WTC11 (cell line): ENCODE data around the gene UNC5A. TPM values are rescaled to one million over a fixed set of nuclear protein-coding genes. Genes with fewer than 3 reads are reported as not detected.

ENCODE experiments used
- ATAC-seq: fragments of 200-7000 bp; cut with Tn5 transposase; 2 replicates; pipeline ENCODE4 v1.10.0; 2021; ENCODE audit warnings: mild to moderate bottlenecking, moderate library complexity
- CTCF ChIA-PET: fragments of 300-600 bp; sonication (Branson Sonifier 250); formaldehyde crosslinking; loops from one replicate; lab custom pipeline; 2021; ENCODE audit warnings: antibody characterized with exemption; lab: Charles Lee
- POLR2A ChIA-PET: fragments of 350-600 bp; sonication (Branson Sonifier 250); formaldehyde crosslinking; loops from one replicate; lab custom pipeline; 2021; ENCODE audit warnings: antibody characterized with exemption; lab: Charles Lee
- DNase-seq: peaks from one replicate; pipeline ENCODE4 v3.0.0; 2021; ENCODE audit warnings: low spot score
- H3K27ac Mint-ChIP-seq: 2 replicates; pipeline ENCODE4 v1.8.0; 2021; ENCODE audit warnings: mixed read lengths
- H3K27me3 Mint-ChIP-seq: 2 replicates; pipeline ENCODE4 v1.8.0; 2021; ENCODE audit warnings: low read depth, mild to moderate bottlenecking, moderate library complexity, mixed read lengths
- H3K36me3 Mint-ChIP-seq: 2 replicates; pipeline ENCODE4 v1.8.0; 2021; ENCODE audit warnings: mixed read lengths
- H3K4me1 Mint-ChIP-seq: 2 replicates; pipeline ENCODE4 v1.8.0; 2022; ENCODE audit warnings: mixed read lengths
- H3K4me3 Mint-ChIP-seq: 2 replicates; pipeline ENCODE4 v1.8.0; 2021; ENCODE audit warnings: mild to moderate bottlenecking, moderate library complexity, mixed read lengths
- H3K9me3 Mint-ChIP-seq: 2 replicates; pipeline ENCODE4 v1.8.0; 2021; ENCODE audit warnings: mixed read lengths
- ATF6 ChIP-seq: sonication (generic); formaldehyde crosslinking; IDR thresholded peaks from 2 replicates; pipeline ENCODE4 v1.8.1; 2023; ENCODE audit warnings: mild to moderate bottlenecking, missing genetic modification reagents
- CREB1 ChIP-seq: sonication (generic); formaldehyde crosslinking; IDR thresholded peaks from 2 replicates; pipeline ENCODE4 v1.8.0; 2023; ENCODE audit warnings: mild to moderate bottlenecking, missing genetic modification reagents
- GABPB1 ChIP-seq: sonication (generic); formaldehyde crosslinking; IDR thresholded peaks from 2 replicates; pipeline ENCODE4 v1.8.1; 2023; ENCODE audit warnings: mild to moderate bottlenecking, missing genetic modification reagents
- GTF2I ChIP-seq: fragments of 250-450 bp; sonication (Bioruptor Pico); conservative IDR thresholded peaks from 2 replicates; pipeline ENCODE4 v1.4.0; 2021; ENCODE audit warnings: mild to moderate bottlenecking
- KAT7 ChIP-seq: sonication (generic); formaldehyde crosslinking; IDR thresholded peaks from 2 replicates; pipeline ENCODE4 v1.8.1; 2023; ENCODE audit warnings: missing genetic modification reagents, mild to moderate bottlenecking, borderline replicate concordance
- MAX ChIP-seq: sonication (generic); formaldehyde crosslinking; IDR thresholded peaks from 2 replicates; pipeline ENCODE4 v1.8.0; 2022; ENCODE audit warnings: mild to moderate bottlenecking, missing genetic modification reagents
- NFATC4 ChIP-seq: fragments of 250-450 bp; sonication (Bioruptor Pico); IDR thresholded peaks from 2 replicates; pipeline ENCODE4 v1.9.0; 2021; ENCODE audit warnings: mild to moderate bottlenecking
- NR2C2 ChIP-seq: sonication (generic); formaldehyde crosslinking; IDR thresholded peaks from 2 replicates; pipeline ENCODE4 v1.8.0; 2022; ENCODE audit warnings: mild to moderate bottlenecking, missing genetic modification reagents
- RORB ChIP-seq: fragments of 250-450 bp; sonication (Bioruptor Pico); IDR thresholded peaks from 2 replicates; pipeline ENCODE4 v1.9.0; 2021; ENCODE audit warnings: mild to moderate bottlenecking
- TEAD1 ChIP-seq: sonication (generic); formaldehyde crosslinking; IDR thresholded peaks from 2 replicates; pipeline ENCODE4 v1.8.0; 2022; ENCODE audit warnings: mild to moderate bottlenecking, missing genetic modification reagents
- ZNF138 ChIP-seq: sonication (generic); formaldehyde crosslinking; conservative IDR thresholded peaks from 2 replicates; pipeline ENCODE4 v1.8.1; 2022; ENCODE audit warnings: mild to moderate bottlenecking, moderate library complexity, missing genetic modification reagents
- ZNF317 ChIP-seq: sonication (generic); formaldehyde crosslinking; IDR thresholded peaks from 2 replicates; pipeline ENCODE4 v1.8.1; 2023; ENCODE audit warnings: low read depth, mild to moderate bottlenecking, moderate library complexity, missing genetic modification reagents, borderline replicate concordance
- ZNF396 ChIP-seq: fragments of 250-450 bp; sonication (Bioruptor Pico); IDR thresholded peaks from 2 replicates; pipeline ENCODE4 v1.8.0; 2021; ENCODE audit warnings: mild to moderate bottlenecking, moderate library complexity, borderline replicate concordance
- total RNA-seq: library from RNA; stranded (reverse); gene quantifications from 3 replicates; pipeline ENCODE4 v1.2.3, GENCODE V29; 2021
- TF ChIP-seq, protein P1 (sequence below): sonication (generic); formaldehyde crosslinking; conservative IDR thresholded peaks from 2 replicates; pipeline ENCODE4 v1.8.1; 2023; ENCODE audit warnings: mild to moderate bottlenecking, low read depth, missing genetic modification reagents, moderate library complexity
- TF ChIP-seq, protein P2 (sequence below): sonication (generic); formaldehyde crosslinking; IDR thresholded peaks from 2 replicates; pipeline ENCODE4 v1.8.1; 2023; ENCODE audit warnings: mild to moderate bottlenecking, missing genetic modification reagents, moderate library complexity
- TF ChIP-seq, protein P3 (sequence below): sonication (generic); formaldehyde crosslinking; IDR thresholded peaks from 2 replicates; pipeline ENCODE4 v1.8.1; 2022; ENCODE audit warnings: low read depth, missing genetic modification reagents, borderline replicate concordance
- TF ChIP-seq, protein P4 (sequence below): sonication (generic); formaldehyde crosslinking; IDR thresholded peaks from 2 replicates; pipeline ENCODE4 v1.8.0; 2023; ENCODE audit warnings: missing genetic modification reagents

UNC5A gene
- total RNA-seq, 1 experiment from 2014 or later = 10.2 TPM

DNA sequence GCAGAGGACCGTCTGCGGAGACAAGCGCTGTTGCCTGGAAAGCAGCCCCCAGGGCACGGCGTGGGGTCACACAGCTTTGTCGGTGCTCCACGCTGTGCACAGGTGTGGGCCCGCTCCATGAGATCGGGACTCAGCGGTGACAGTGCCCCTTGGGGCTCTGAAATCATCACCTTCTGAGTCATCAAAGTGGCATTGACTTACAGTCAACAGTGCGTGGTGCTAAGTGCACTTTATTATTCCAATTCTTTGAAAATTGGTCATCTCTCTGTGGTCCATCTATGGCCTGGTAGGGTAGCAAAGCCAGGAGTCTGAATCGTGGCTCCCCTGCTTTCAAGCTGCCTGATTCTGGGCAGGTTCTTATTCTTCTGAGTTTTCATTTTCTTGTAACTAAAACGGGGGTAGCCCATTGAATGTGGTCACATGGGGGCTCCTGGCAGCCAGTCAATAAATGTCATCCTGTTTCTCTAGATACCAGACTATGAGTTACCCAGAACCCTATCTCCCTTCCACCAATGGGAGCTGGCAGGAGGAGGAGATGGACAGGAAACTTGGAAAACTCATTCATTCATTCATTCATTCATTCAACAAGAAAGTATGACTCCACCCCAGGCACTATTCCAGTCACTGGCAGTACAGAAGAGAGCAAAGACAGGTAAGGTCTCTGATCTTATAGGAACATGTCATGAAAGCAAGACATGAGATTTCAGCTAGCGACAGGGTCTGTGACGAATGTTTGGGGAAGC is 20.3 kb upstream of the UNC5A start:
- no peak for TF ChIP-seq KAT7 (CRISPR knock-in tag)
- no peak for DNase-seq
- no peak for ATAC-seq
- H3K4me1 Mint-ChIP-seq = peaks cover 31% of the 10 kb centered on the region
- H3K4me3 Mint-ChIP-seq = no peak overlapping the region
- CTCF ChIA-PET = interaction anchor here (1.3 to 3.6 kb wide), 3 partner anchors 53 to 129 kb away, joined by 3 to 22 read pairs (median 7); no protein-coding TSS in a partner anchor
- H3K27ac Mint-ChIP-seq = no peak overlapping the region
- no peaks in the 10 kb centered on the region for H3K36me3 Mint-ChIP-seq
- no peaks in the 10 kb centered on the region; the same call in 1 of the 2 replicates for H3K9me3 Mint-ChIP-seq
- H3K27me3 Mint-ChIP-seq = peaks cover 5% of the 10 kb centered on the region; the same call in 1 of the 2 replicates
- POLR2A ChIA-PET = no interaction called here

DNA sequence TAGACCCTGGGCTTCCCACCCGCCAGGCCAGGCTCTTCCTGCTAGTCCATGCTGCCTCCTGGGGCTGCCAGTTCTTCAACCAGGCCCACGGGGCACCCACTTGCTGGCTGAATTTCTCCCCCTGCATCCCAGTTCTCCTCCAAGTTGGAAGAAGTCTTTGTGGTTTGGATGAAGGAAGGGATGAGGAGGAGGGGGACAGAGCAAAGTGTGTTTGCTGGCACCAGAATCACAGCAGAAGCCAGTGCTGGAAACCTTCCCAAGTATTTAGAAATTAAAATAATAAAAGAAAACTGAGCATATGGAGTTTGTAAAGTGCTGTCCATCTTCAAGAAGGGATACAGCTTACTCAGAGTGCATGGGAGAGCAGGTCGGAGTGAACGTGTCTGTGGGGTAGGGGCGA is 19.4 kb upstream of the UNC5A start:
- no peak for ATAC-seq
- no peak for DNase-seq
- POLR2A ChIA-PET = no interaction called here
- Mint-ChIP-seq H3K9me3 (no peaks in the 10 kb centered on the region; the same call in 1 of the 2 replicates), H3K4me3 (no peak overlapping the region), H3K4me1 (peaks cover 30% of the 10 kb centered on the region), H3K27ac (no peak overlapping the region), H3K36me3 (no peaks in the 10 kb centered on the region), H3K27me3 (peaks cover 5% of the 10 kb centered on the region; the same call in 1 of the 2 replicates)
- CTCF ChIA-PET = interaction anchor here (3.3 kb wide), 1 partner anchor 91 kb away, joined by 12 read pairs; no protein-coding TSS in a partner anchor
- TF ChIP-seq, protein P1, sequence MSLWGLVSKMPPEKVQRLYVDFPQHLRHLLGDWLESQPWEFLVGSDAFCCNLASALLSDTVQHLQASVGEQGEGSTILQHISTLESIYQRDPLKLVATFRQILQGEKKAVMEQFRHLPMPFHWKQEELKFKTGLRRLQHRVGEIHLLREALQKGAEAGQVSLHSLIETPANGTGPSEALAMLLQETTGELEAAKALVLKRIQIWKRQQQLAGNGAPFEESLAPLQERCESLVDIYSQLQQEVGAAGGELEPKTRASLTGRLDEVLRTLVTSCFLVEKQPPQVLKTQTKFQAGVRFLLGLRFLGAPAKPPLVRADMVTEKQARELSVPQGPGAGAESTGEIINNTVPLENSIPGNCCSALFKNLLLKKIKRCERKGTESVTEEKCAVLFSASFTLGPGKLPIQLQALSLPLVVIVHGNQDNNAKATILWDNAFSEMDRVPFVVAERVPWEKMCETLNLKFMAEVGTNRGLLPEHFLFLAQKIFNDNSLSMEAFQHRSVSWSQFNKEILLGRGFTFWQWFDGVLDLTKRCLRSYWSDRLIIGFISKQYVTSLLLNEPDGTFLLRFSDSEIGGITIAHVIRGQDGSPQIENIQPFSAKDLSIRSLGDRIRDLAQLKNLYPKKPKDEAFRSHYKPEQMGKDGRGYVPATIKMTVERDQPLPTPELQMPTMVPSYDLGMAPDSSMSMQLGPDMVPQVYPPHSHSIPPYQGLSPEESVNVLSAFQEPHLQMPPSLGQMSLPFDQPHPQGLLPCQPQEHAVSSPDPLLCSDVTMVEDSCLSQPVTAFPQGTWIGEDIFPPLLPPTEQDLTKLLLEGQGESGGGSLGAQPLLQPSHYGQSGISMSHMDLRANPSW (CRISPR knock-in tag) = no peak
- TF ChIP-seq NFATC4 (CRISPR knock-in tag) = no peak
- no peak for TF ChIP-seq CREB1 (CRISPR knock-in tag)
- TF ChIP-seq, protein P2, sequence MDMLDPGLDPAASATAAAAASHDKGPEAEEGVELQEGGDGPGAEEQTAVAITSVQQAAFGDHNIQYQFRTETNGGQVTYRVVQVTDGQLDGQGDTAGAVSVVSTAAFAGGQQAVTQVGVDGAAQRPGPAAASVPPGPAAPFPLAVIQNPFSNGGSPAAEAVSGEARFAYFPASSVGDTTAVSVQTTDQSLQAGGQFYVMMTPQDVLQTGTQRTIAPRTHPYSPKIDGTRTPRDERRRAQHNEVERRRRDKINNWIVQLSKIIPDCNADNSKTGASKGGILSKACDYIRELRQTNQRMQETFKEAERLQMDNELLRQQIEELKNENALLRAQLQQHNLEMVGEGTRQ (CRISPR knock-in tag) = no peak
- TF ChIP-seq MAX = no peak
- no peak for TF ChIP-seq RORB
- no peak for TF ChIP-seq ZNF396 (CRISPR knock-in tag)
- TF ChIP-seq TEAD1 = no peak
- TF ChIP-seq ATF6 (CRISPR knock-in tag) = no peak
- TF ChIP-seq, protein P3, sequence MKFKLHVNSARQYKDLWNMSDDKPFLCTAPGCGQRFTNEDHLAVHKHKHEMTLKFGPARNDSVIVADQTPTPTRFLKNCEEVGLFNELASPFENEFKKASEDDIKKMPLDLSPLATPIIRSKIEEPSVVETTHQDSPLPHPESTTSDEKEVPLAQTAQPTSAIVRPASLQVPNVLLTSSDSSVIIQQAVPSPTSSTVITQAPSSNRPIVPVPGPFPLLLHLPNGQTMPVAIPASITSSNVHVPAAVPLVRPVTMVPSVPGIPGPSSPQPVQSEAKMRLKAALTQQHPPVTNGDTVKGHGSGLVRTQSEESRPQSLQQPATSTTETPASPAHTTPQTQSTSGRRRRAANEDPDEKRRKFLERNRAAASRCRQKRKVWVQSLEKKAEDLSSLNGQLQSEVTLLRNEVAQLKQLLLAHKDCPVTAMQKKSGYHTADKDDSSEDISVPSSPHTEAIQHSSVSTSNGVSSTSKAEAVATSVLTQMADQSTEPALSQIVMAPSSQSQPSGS (CRISPR knock-in tag) = no peak

DNA sequence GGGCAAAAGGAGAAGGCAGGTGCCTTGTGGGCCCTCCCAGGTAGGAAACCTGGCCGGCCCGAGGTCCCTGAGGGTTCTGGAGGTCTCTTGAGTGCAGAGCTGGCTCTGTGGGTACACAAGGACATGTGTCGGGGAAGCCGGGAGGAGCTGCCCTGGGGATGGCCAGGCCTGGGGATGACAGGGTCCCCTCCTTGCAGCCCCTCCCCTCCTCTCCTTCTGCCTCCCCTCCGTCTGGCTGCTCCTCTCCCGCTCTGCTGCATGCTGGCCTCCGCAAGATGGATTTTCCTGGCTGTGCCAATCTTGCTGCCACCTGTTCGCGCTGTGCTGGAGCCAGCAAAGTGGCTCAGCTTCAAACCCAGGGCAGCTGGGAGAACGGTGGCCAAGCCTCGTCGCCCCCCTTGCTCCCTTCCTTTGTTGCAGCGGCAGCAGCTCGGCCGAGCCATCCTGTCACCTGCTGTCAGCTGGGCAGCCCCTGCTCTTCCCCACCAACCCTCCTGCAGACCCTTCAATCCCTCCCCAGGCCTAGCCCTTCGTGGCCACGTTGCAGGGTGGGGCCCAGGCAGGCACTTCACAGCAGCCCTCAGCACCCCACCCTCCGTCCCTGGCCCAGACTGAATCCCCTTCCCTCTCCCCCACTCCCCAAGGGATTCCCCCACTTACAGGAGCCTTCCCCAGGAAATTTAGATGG is 17.6 kb upstream of the UNC5A start:
- H3K27me3 Mint-ChIP-seq = peaks cover 5% of the 10 kb centered on the region; the same call in 1 of the 2 replicates
- POLR2A ChIA-PET = no interaction called here
- ATAC-seq (no peak), DNase-seq (no peak)
- H3K4me3 Mint-ChIP-seq = no peak overlapping the region
- no peaks in the 10 kb centered on the region for H3K36me3 Mint-ChIP-seq
- no peak overlapping the region for H3K27ac Mint-ChIP-seq
- peaks cover 33% of the 10 kb centered on the region for H3K4me1 Mint-ChIP-seq
- CTCF ChIA-PET = interaction anchor here (1.2 to 3.3 kb wide), 4 partner anchors 48 to 132 kb away, joined by 3 to 12 read pairs (median 7); no protein-coding TSS in a partner anchor
- no peaks in the 10 kb centered on the region; the same call in 1 of the 2 replicates for H3K9me3 Mint-ChIP-seq
- TF ChIP-seq ATF6 (CRISPR knock-in tag) = no peak
- no peak for TF ChIP-seq GTF2I
- TF ChIP-seq ZNF138 (CRISPR knock-in tag) = no peak
- TF ChIP-seq, protein P4, sequence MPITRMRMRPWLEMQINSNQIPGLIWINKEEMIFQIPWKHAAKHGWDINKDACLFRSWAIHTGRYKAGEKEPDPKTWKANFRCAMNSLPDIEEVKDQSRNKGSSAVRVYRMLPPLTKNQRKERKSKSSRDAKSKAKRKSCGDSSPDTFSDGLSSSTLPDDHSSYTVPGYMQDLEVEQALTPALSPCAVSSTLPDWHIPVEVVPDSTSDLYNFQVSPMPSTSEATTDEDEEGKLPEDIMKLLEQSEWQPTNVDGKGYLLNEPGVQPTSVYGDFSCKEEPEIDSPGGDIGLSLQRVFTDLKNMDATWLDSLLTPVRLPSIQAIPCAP = no peak
- no peak for TF ChIP-seq NR2C2 (CRISPR knock-in tag)
- TF ChIP-seq, protein P3 (CRISPR knock-in tag) = no peak
- no peak for TF ChIP-seq GABPB1 (CRISPR knock-in tag)
- no peak for TF ChIP-seq ZNF317 (CRISPR knock-in tag)
